ENCODE measurements around the gene FAAP20. TPM values are rescaled to one million over a fixed set of nuclear protein-coding genes. Genes with fewer than 3 reads are reported as not detected.
A peak's percentile ranks its signal among the peaks of the same experiment; 100 is the strongest.

FAAP20 gene
- total and polyA plus RNA-seq, 9 of the 15 experiments (the other 6 are each of a cell fraction or from before 2014, with no cell fraction given), result 0.58 to 143 (median 9.9) TPM

GRCh38 chr1:2189459-2190425 is 4.8 kb downstream of the FAAP20 start (continued):
- TF ChIP-seq POLR3G (IDR thresholded peaks at IDR 0.05; ENCODE audit: extremely low read depth, insufficient read length, insufficient replicate concordance), result no peak
- TF ChIP-seq RNF219 (CRISPR knock-in tag; IDR thresholded peaks at IDR 0.05), result no peak
- TF ChIP-seq MCM5 (IDR thresholded peaks at IDR 0.05; ENCODE audit: low read depth), result no peak
- TF ChIP-seq ARNT (IDR thresholded peaks at IDR 0.05), result no peak
- no peak for TF ChIP-seq NCOA4 (IDR thresholded peaks at IDR 0.05; ENCODE audit: partially characterized antibody)
- no peak for TF ChIP-seq NR2C1 (IDR thresholded peaks at IDR 0.05)
- TF ChIP-seq NR2C1 (tag; IDR thresholded peaks at IDR 0.05), result no peak
- TF ChIP-seq FIP1L1 (IDR thresholded peaks at IDR 0.05; ENCODE audit: low read depth, low read length, poor library complexity, severe bottlenecking), result no peak
- no peak for TF ChIP-seq PURB (CRISPR knock-in tag; IDR thresholded peaks at IDR 0.05; ENCODE audit: low read depth)
- TF ChIP-seq ZNF561 (CRISPR knock-in tag; conservative IDR thresholded peaks at IDR 0.05), result no peak
- TF ChIP-seq ZNF639 (CRISPR knock-in tag; conservative IDR thresholded peaks at IDR 0.05 in 1 of 2, IDR thresholded peaks at IDR 0.05 in 1 of 2), result peak in 1 of 2 experiments; percentile 58; a peak in 1 of 4 replicates
- TF ChIP-seq SRSF3 (IDR thresholded peaks at IDR 0.05; ENCODE audit: insufficient read depth, low read length), result no peak
- TF ChIP-seq POU5F1 (IDR thresholded peaks at IDR 0.05; ENCODE audit: borderline replicate concordance, low read depth, low read length, partially characterized antibody), result no peak
- TF ChIP-seq THRA (IDR thresholded peaks at IDR 0.05), result no peak
- TF ChIP-seq CREB1 (IDR thresholded peaks at IDR 0.05), result peak; percentile 88
- TF ChIP-seq CREB1 (CRISPR knock-in tag; IDR thresholded peaks at IDR 0.05), result peak; percentile 90
- no peak for TF ChIP-seq MAFK (IDR thresholded peaks at IDR 0.05; ENCODE audit: low read length)
- peak; percentile 58; the same call in 1 of the 2 replicates for TF ChIP-seq MBD2 (IDR thresholded peaks at IDR 0.05; ENCODE audit: borderline replicate concordance, low read depth)
- peak; percentile 87 for TF ChIP-seq MTA3 (IDR thresholded peaks at IDR 0.05; ENCODE audit: borderline replicate concordance)
- peak; percentile 100 for TF ChIP-seq SIN3A (IDR thresholded peaks at IDR 0.05; ENCODE audit: borderline replicate concordance in 2 of 2, control insufficient read depth in 1 of 2, low read depth in 2 of 2, low read length in 2 of 2)
- TF ChIP-seq HDAC8 (tag; IDR thresholded peaks at IDR 0.05), result peak; percentile 48; the same call in 1 of the 2 replicates
- TF ChIP-seq NFRKB (IDR thresholded peaks at IDR 0.05; ENCODE audit: low read depth), result no peak
- no peak for TF ChIP-seq MEF2D (tag; conservative IDR thresholded peaks at IDR 0.05; ENCODE audit: low read depth)
- TF ChIP-seq EHMT2 (IDR thresholded peaks at IDR 0.05), result no peak
